Measurements from ENCODE around the gene TRPM6.
A peak's percentile ranks its signal among the peaks of the same experiment; 100 is the strongest.

The TRPM6 gene

GRCh38 chr9:74824654-74825053 lies 63.1 kb downstream of the TRPM6 start:
- Mint-ChIP-seq H3K4me1 (ENCODE audit: low read depth) (no peaks in the 10 kb centered on the region), H3K36me3 (ENCODE audit: low read depth) (no peaks in the 10 kb centered on the region), H3K27ac (no peak overlapping the region), H3K27me3 (ENCODE audit: low read depth) (peaks cover 4% of the 10 kb centered on the region), H3K9me3 (no peaks in the 10 kb centered on the region), H3K4me3 (no peak overlapping the region)
- DNase-seq (ENCODE audit: low spot score) = no peak

- Mint-ChIP-seq H3K27me3 (ENCODE audit: low read depth) (peaks cover 4% of the 10 kb centered on the region), H3K27ac (no peak overlapping the region), H3K4me3 (no peak overlapping the region), H3K36me3 (ENCODE audit: low read depth) (no peaks in the 10 kb centered on the region), H3K9me3 (no peaks in the 10 kb centered on the region), H3K4me1 (ENCODE audit: low read depth) (no peaks in the 10 kb centered on the region)
- DNase-seq (ENCODE audit: low spot score) = no peak
Measured at GRCh38 chr9:74821636-74822035, 66.1 kb downstream of the TRPM6 start.

- Mint-ChIP-seq H3K4me3 (no peak overlapping the region), H3K9me3 (no peaks in the 10 kb centered on the region), H3K4me1 (ENCODE audit: low read depth) (no peaks in the 10 kb centered on the region), H3K27ac (no peak overlapping the region), H3K27me3 (ENCODE audit: low read depth) (peaks cover 3% of the 10 kb centered on the region), H3K36me3 (ENCODE audit: low read depth) (no peaks in the 10 kb centered on the region)
- DNase-seq (ENCODE audit: low spot score) = no peak
Measured at GRCh38 chr9:74817816-74818215, 69.9 kb downstream of the TRPM6 start.

- Mint-ChIP-seq H3K4me3 (no peak overlapping the region), H3K27me3 (ENCODE audit: low read depth) (peaks cover 3% of the 10 kb centered on the region)
Measured at GRCh38 chr9:74817281-74817810, 70.4 kb downstream of the TRPM6 start.

GRCh38 chr9:74810200-74810599 lies 77.5 kb downstream of the TRPM6 start:
- H3K9me3 Mint-ChIP-seq = no peaks in the 10 kb centered on the region
- H3K27me3 Mint-ChIP-seq (ENCODE audit: low read depth) = peaks cover 12% of the 10 kb centered on the region
- H3K36me3 Mint-ChIP-seq (ENCODE audit: low read depth) = no peaks in the 10 kb centered on the region
- no peak overlapping the region for H3K4me3 Mint-ChIP-seq
- H3K27ac Mint-ChIP-seq = no peak overlapping the region
- H3K4me1 Mint-ChIP-seq (ENCODE audit: low read depth) = no peaks in the 10 kb centered on the region
- DNase-seq (ENCODE audit: low spot score) = no peak

More at GRCh38 chr9:74817281-74817810, 70.4 kb downstream of the TRPM6 start:
- DNase-seq (ENCODE audit: low spot score) = no peak
- Mint-ChIP-seq H3K36me3 (ENCODE audit: low read depth) (no peaks in the 10 kb centered on the region), H3K9me3 (no peaks in the 10 kb centered on the region), H3K27ac (no peak overlapping the region), H3K4me1 (ENCODE audit: low read depth) (no peaks in the 10 kb centered on the region)

GRCh38 chr9:74804018-74804385 lies 83.7 kb downstream of the TRPM6 start:
- Mint-ChIP-seq H3K36me3 (ENCODE audit: low read depth) (no peaks in the 10 kb centered on the region), H3K27me3 (ENCODE audit: low read depth) (peaks cover 11% of the 10 kb centered on the region), H3K4me1 (ENCODE audit: low read depth) (no peaks in the 10 kb centered on the region), H3K27ac (no peak overlapping the region), H3K9me3 (no peaks in the 10 kb centered on the region), H3K4me3 (no peak overlapping the region)
- no peak for DNase-seq (ENCODE audit: low spot score)

- Mint-ChIP-seq H3K27me3 (ENCODE audit: low read depth) (peaks cover 12% of the 10 kb centered on the region), H3K4me1 (ENCODE audit: low read depth) (no peaks in the 10 kb centered on the region), H3K36me3 (ENCODE audit: low read depth) (no peaks in the 10 kb centered on the region), H3K27ac (no peak overlapping the region), H3K4me3 (no peak overlapping the region), H3K9me3 (no peaks in the 10 kb centered on the region)
- no peak for DNase-seq (ENCODE audit: low spot score)
Measured at GRCh38 chr9:74803376-74804017, 84.2 kb downstream of the TRPM6 start.

GRCh38 chr9:74800226-74800625 lies 87.5 kb downstream of the TRPM6 start:
- H3K4me1 Mint-ChIP-seq (ENCODE audit: low read depth) = no peaks in the 10 kb centered on the region
- no peaks in the 10 kb centered on the region for H3K9me3 Mint-ChIP-seq
- no peak for DNase-seq (ENCODE audit: low spot score)
- H3K4me3 Mint-ChIP-seq = no peak overlapping the region
- H3K27ac Mint-ChIP-seq = no peak overlapping the region
- H3K36me3 Mint-ChIP-seq (ENCODE audit: low read depth) = no peaks in the 10 kb centered on the region
- peaks cover 13% of the 10 kb centered on the region for H3K27me3 Mint-ChIP-seq (ENCODE audit: low read depth)

GRCh38 chr9:74795803-74796202 lies 91.9 kb downstream of the TRPM6 start:
- no peaks in the 10 kb centered on the region for H3K4me1 Mint-ChIP-seq (ENCODE audit: low read depth)
- no peak overlapping the region for H3K27ac Mint-ChIP-seq
- no peaks in the 10 kb centered on the region for H3K36me3 Mint-ChIP-seq (ENCODE audit: low read depth)
- no peak for DNase-seq (ENCODE audit: low spot score)
- H3K9me3 Mint-ChIP-seq = no peaks in the 10 kb centered on the region
- peaks cover 14% of the 10 kb centered on the region for H3K27me3 Mint-ChIP-seq (ENCODE audit: low read depth)
- H3K4me3 Mint-ChIP-seq = no peak overlapping the region

GRCh38 chr9:74795081-74795480 lies 92.6 kb downstream of the TRPM6 start:
- Mint-ChIP-seq H3K4me3 (no peak overlapping the region), H3K27ac (no peak overlapping the region), H3K9me3 (no peaks in the 10 kb centered on the region)

GRCh38 chr9:74784506-74784905 lies 103.2 kb downstream of the TRPM6 start:
- no peak for DNase-seq (ENCODE audit: low spot score)
- no peak overlapping the region for H3K27ac Mint-ChIP-seq
- H3K36me3 Mint-ChIP-seq (ENCODE audit: low read depth) = no peaks in the 10 kb centered on the region
- H3K9me3 Mint-ChIP-seq = no peaks in the 10 kb centered on the region
- H3K4me3 Mint-ChIP-seq = no peak overlapping the region
- H3K27me3 Mint-ChIP-seq (ENCODE audit: low read depth) = peaks cover 11% of the 10 kb centered on the region
- no peaks in the 10 kb centered on the region for H3K4me1 Mint-ChIP-seq (ENCODE audit: low read depth)

More at GRCh38 chr9:74795081-74795480, 92.6 kb downstream of the TRPM6 start:
- Mint-ChIP-seq H3K4me1 (ENCODE audit: low read depth) (no peaks in the 10 kb centered on the region), H3K36me3 (ENCODE audit: low read depth) (no peaks in the 10 kb centered on the region), H3K27me3 (ENCODE audit: low read depth) (peaks cover 15% of the 10 kb centered on the region)
- no peak for DNase-seq (ENCODE audit: low spot score)

- Mint-ChIP-seq H3K27me3 (ENCODE audit: low read depth) (peaks cover 12% of the 10 kb centered on the region), H3K9me3 (no peaks in the 10 kb centered on the region), H3K4me1 (ENCODE audit: low read depth) (no peaks in the 10 kb centered on the region), H3K27ac (no peak overlapping the region), H3K4me3 (no peak overlapping the region), H3K36me3 (ENCODE audit: low read depth) (no peaks in the 10 kb centered on the region)
- no peak for DNase-seq (ENCODE audit: low spot score)
Measured at GRCh38 chr9:74783408-74783807, 104.3 kb downstream of the TRPM6 start.

GRCh38 chr9:74777136-74777879 lies 110.4 kb downstream of the TRPM6 start:
- H3K4me3 Mint-ChIP-seq = no peak overlapping the region
- no peaks in the 10 kb centered on the region for H3K36me3 Mint-ChIP-seq (ENCODE audit: low read depth)
- DNase-seq (ENCODE audit: low spot score) = peak; percentile 33
- no peaks in the 10 kb centered on the region for H3K9me3 Mint-ChIP-seq
- H3K4me1 Mint-ChIP-seq (ENCODE audit: low read depth) = peaks cover 2% of the 10 kb centered on the region
- peaks cover 5% of the 10 kb centered on the region for H3K27me3 Mint-ChIP-seq (ENCODE audit: low read depth)
- no peak overlapping the region for H3K27ac Mint-ChIP-seq

GRCh38 chr9:74775396-74775795 lies 112.3 kb downstream of the TRPM6 start:
- Mint-ChIP-seq H3K27ac (no peak overlapping the region), H3K4me1 (ENCODE audit: low read depth) (peaks cover 13% of the 10 kb centered on the region), H3K9me3 (no peaks in the 10 kb centered on the region), H3K36me3 (ENCODE audit: low read depth) (no peaks in the 10 kb centered on the region), H3K4me3 (no peak overlapping the region), H3K27me3 (ENCODE audit: low read depth) (peaks cover 10% of the 10 kb centered on the region)
- no peak for DNase-seq (ENCODE audit: low spot score)
